ENCODE data around the gene DST. TPM values are rescaled to one million over a fixed set of nuclear protein-coding genes. Genes with fewer than 3 reads are reported as not detected.

The DST gene
- total and polyA plus RNA-seq, 2 donors (not counting 1 experiment from before 2014, with no cell fraction given), result 1.5 to 1.9 TPM

- WGBS (ENCODE audit: insufficient coverage), result no CpG with 5 or more reads among the region's 4 CpGs
- Histone ChIP-seq H3K27ac (ENCODE audit: low read length in 2 of 2) (no peak overlapping the region), H2AFZ (ENCODE audit: insufficient read depth, low read depth, low read length, poor library complexity, severe bottlenecking) (no peak overlapping the region), H3K4me3 (ENCODE audit: control extremely low read depth in 1 of 5, extremely low read depth in 1 of 5, insufficient read depth in 1 of 5, low read depth in 2 of 5, low read length in 4 of 5) (no peak overlapping the region), H3K9ac (ENCODE audit: low read length) (no peak overlapping the region), H3K79me2 (ENCODE audit: control insufficient read depth, insufficient read depth, low read length) (no peaks in the 10 kb centered on the region), H3K4me1 (ENCODE audit: control insufficient read depth in 2 of 2, insufficient read depth in 2 of 2, low read length in 2 of 2) (no peaks in the 10 kb centered on the region), H4K20me1 (ENCODE audit: control insufficient read depth, insufficient read depth, low read length, poor library complexity, severe bottlenecking) (no peaks in the 10 kb centered on the region), H3K9me3 (ENCODE audit: control extremely low read depth in 1 of 3, control insufficient read depth in 2 of 3, insufficient read depth in 1 of 3, low read length in 2 of 3) (peaks cover 0 to under 1% (median 0%) of the 10 kb centered on the region in 3 donors), H3K27me3 (replicated peaks in 1 of 4; ENCODE audit: control extremely low read depth in 1 of 4, control insufficient read depth in 3 of 4, insufficient read depth in 4 of 4, low read length in 3 of 4) (peaks cover 0 to 3% (median 0%) of the 10 kb centered on the region in 4 experiments), H3K4me2 (replicated peaks; ENCODE audit: low read depth, low read length, poor library complexity, severe bottlenecking) (no peak overlapping the region), H3K36me3 (replicated peaks in 1 of 2; ENCODE audit: control extremely low read depth in 1 of 2, control insufficient read depth in 1 of 2, extremely low read depth in 1 of 2, insufficient read depth in 2 of 2, low read length in 1 of 2) (no peaks in the 10 kb centered on the region)
- intact Hi-C loops (cut with micrococcal nuclease), result no loop called here
- ATAC-seq (ENCODE audit: low read depth), result no peak
- Mint-ChIP-seq H3K4me3 (no peak overlapping the region), H3K4me1 (no peaks in the 10 kb centered on the region), H3K9me3 (ENCODE audit: insufficient read depth) (peaks cover 3% of the 10 kb centered on the region), H3K27me3 (peaks cover 9% of the 10 kb centered on the region), H3K27ac (no peak overlapping the region)
- CTCF ChIA-PET, result no interaction called here
- POLR2A ChIA-PET, result no interaction called here
- no peak for DNase-seq
- TF ChIP-seq CTCF (IDR thresholded peaks at IDR 0.05), result no peak
- TF ChIP-seq EZH2 (IDR thresholded peaks at IDR 0.05; ENCODE audit: borderline replicate concordance, insufficient read depth, low read depth, low read length, poor library complexity, severe bottlenecking), result no peak
Measured at GRCh38 chr6:56424542-56425083, 218.1 kb downstream of the DST start.

GRCh38 chr6:56424064-56424463 is 218.6 kb downstream of the DST start:
- no peaks in the 10 kb centered on the region for H3K79me2 ChIP-seq (ENCODE audit: control insufficient read depth, insufficient read depth, low read length)
- 71% methylated on average over 1 of the region's 2 CpGs for WGBS (ENCODE audit: insufficient coverage)
- H3K4me1 ChIP-seq (ENCODE audit: control insufficient read depth in 2 of 2, insufficient read depth in 2 of 2, low read length in 2 of 2), result no peaks in the 10 kb centered on the region
- H3K36me3 ChIP-seq (replicated peaks in 1 of 2; ENCODE audit: control extremely low read depth in 1 of 2, control insufficient read depth in 1 of 2, extremely low read depth in 1 of 2, insufficient read depth in 2 of 2, low read length in 1 of 2), result no peaks in the 10 kb centered on the region
- no peak for DNase-seq
- POLR2A ChIA-PET, result no interaction called here
- TF ChIP-seq CTCF (IDR thresholded peaks at IDR 0.05) (no peak), EZH2 (IDR thresholded peaks at IDR 0.05; ENCODE audit: borderline replicate concordance, insufficient read depth, low read depth, low read length, poor library complexity, severe bottlenecking) (no peak)
- H3K9me3 ChIP-seq (ENCODE audit: control extremely low read depth in 1 of 3, control insufficient read depth in 2 of 3, insufficient read depth in 1 of 3, low read length in 2 of 3), result no peaks in the 10 kb centered on the region
- no peak overlapping the region for H2AFZ ChIP-seq (ENCODE audit: insufficient read depth, low read depth, low read length, poor library complexity, severe bottlenecking)
- intact Hi-C loops (cut with micrococcal nuclease), result no loop called here
- Mint-ChIP-seq H3K4me3 (no peak overlapping the region), H3K4me1 (no peaks in the 10 kb centered on the region), H3K27me3 (peaks cover 9% of the 10 kb centered on the region), H3K9me3 (ENCODE audit: insufficient read depth) (peaks cover 3% of the 10 kb centered on the region), H3K27ac (no peak overlapping the region)
- no peak overlapping the region for H3K27ac ChIP-seq (ENCODE audit: low read length in 2 of 2)
- H3K4me3 ChIP-seq (ENCODE audit: control extremely low read depth in 1 of 5, extremely low read depth in 1 of 5, insufficient read depth in 1 of 5, low read depth in 2 of 5, low read length in 4 of 5), result no peak overlapping the region
- peaks cover 0 to 3% (median 0%) of the 10 kb centered on the region in 4 experiments for H3K27me3 ChIP-seq (replicated peaks in 1 of 4; ENCODE audit: control extremely low read depth in 1 of 4, control insufficient read depth in 3 of 4, insufficient read depth in 4 of 4, low read length in 3 of 4)
- H3K4me2 ChIP-seq (replicated peaks; ENCODE audit: low read depth, low read length, poor library complexity, severe bottlenecking), result no peak overlapping the region
- H4K20me1 ChIP-seq (ENCODE audit: control insufficient read depth, insufficient read depth, low read length, poor library complexity, severe bottlenecking), result no peaks in the 10 kb centered on the region
- no peak for ATAC-seq (ENCODE audit: low read depth)
- H3K9ac ChIP-seq (ENCODE audit: low read length), result no peak overlapping the region
- CTCF ChIA-PET, result no interaction called here

Data from B cell (primary cell).